RWPE2 (cell line): Measurements from ENCODE around the gene CYP2J2.
"Not testable (repeated sequence)": the region's sequence is repeated elsewhere in the genome, so short reads cannot be mapped to it uniquely, and the experiment has no call there.

Source experiments
- ATAC-seq: fragments of 200-7000 bp; cut with Tn5 transposase; 3 replicates; pipeline ENCODE4 v1.9.1; 2021; ENCODE audit warnings: low read depth
- DNase-seq: peaks from one replicate; pipeline ENCODE4 v3.0.0-alpha.2; 2020; ENCODE audit warnings: low spot score
- H3K27ac ChIP-seq: fragments of 450-650 bp; 2 replicates; pipeline ENCODE4 v1.5.1; 2017; ENCODE audit warnings: mild to moderate bottlenecking; ENCODE audit not compliant: poor library complexity, severe bottlenecking
- H3K27me3 ChIP-seq: fragments of 250-450 bp; sonication (Bioruptor Pico); 2 replicates; pipeline ENCODE4 v1.5.1; 2021; ENCODE audit warnings: mild to moderate bottlenecking, moderate library complexity; ENCODE audit not compliant: insufficient read depth, poor library complexity, severe bottlenecking
- H3K36me3 ChIP-seq: fragments of 250-450 bp; sonication (Bioruptor Pico); 2 replicates; pipeline ENCODE4 v1.5.1; 2020; ENCODE audit warnings: low read depth, mild to moderate bottlenecking, moderate library complexity
- H3K4me1 ChIP-seq: fragments of 250-450 bp; sonication (Bioruptor Pico); 2 replicates; pipeline ENCODE4 v1.5.1; 2021; ENCODE audit warnings: mild to moderate bottlenecking, moderate library complexity; ENCODE audit not compliant: insufficient read depth, poor library complexity, severe bottlenecking
- H3K4me3 ChIP-seq: fragments of 250-450 bp; sonication (Bioruptor Pico); 2 replicates; pipeline ENCODE4 v1.5.1; 2021; ENCODE audit warnings: mild to moderate bottlenecking, moderate library complexity; ENCODE audit not compliant: severe bottlenecking
- H3K9me3 ChIP-seq: fragments of 250-450 bp; sonication (Bioruptor Pico); 2 replicates; pipeline ENCODE4 v1.5.1; 2021; ENCODE audit warnings: mild to moderate bottlenecking, moderate library complexity; ENCODE audit not compliant: severe bottlenecking
- TF ChIP-seq, protein P1 (sequence below): fragments of 450-650 bp; IDR thresholded peaks from one replicate; pipeline ENCODE4 v1.5.1; 2017; ENCODE audit warnings: mild to moderate bottlenecking, moderate library complexity; ENCODE audit not compliant: poor library complexity, severe bottlenecking

The CYP2J2 gene

GRCh38 chr1:59917785-59918180 lies 8.8 kb downstream of the CYP2J2 start:
- Histone ChIP-seq H3K27ac (no peak overlapping the region), H3K9me3 (no peaks in the 10 kb centered on the region), H3K27me3 (no peaks in the 10 kb centered on the region), H3K36me3 (no peaks in the 10 kb centered on the region), H3K4me1 (no peaks in the 10 kb centered on the region), H3K4me3 (no peak overlapping the region)
- TF ChIP-seq, protein P1, sequence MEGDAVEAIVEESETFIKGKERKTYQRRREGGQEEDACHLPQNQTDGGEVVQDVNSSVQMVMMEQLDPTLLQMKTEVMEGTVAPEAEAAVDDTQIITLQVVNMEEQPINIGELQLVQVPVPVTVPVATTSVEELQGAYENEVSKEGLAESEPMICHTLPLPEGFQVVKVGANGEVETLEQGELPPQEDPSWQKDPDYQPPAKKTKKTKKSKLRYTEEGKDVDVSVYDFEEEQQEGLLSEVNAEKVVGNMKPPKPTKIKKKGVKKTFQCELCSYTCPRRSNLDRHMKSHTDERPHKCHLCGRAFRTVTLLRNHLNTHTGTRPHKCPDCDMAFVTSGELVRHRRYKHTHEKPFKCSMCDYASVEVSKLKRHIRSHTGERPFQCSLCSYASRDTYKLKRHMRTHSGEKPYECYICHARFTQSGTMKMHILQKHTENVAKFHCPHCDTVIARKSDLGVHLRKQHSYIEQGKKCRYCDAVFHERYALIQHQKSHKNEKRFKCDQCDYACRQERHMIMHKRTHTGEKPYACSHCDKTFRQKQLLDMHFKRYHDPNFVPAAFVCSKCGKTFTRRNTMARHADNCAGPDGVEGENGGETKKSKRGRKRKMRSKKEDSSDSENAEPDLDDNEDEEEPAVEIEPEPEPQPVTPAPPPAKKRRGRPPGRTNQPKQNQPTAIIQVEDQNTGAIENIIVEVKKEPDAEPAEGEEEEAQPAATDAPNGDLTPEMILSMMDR: no peak
- DNase-seq (no peak), ATAC-seq (no peak)

- Histone ChIP-seq H3K4me3 (no peak overlapping the region), H3K4me1 (no peaks in the 10 kb centered on the region), H3K36me3 (no peaks in the 10 kb centered on the region), H3K27me3 (no peaks in the 10 kb centered on the region), H3K9me3 (no peaks in the 10 kb centered on the region), H3K27ac (no peak overlapping the region)
- DNase-seq (no peak), ATAC-seq (no peak)
- TF ChIP-seq, protein P1: no peak
Observed at GRCh38 chr1:59917026-59917784, 9.4 kb downstream of the CYP2J2 start.

GRCh38 chr1:59915516-59915915 lies 11.1 kb downstream of the CYP2J2 start:
- DNase-seq: no peak
- Histone ChIP-seq H3K4me1 (no peaks in the 10 kb centered on the region), H3K36me3 (no peaks in the 10 kb centered on the region), H3K27ac (no peak overlapping the region), H3K4me3 (no peak overlapping the region), H3K9me3 (no peaks in the 10 kb centered on the region), H3K27me3 (no peaks in the 10 kb centered on the region)
- TF ChIP-seq, protein P1: no peak
- ATAC-seq: no peak

DNA sequence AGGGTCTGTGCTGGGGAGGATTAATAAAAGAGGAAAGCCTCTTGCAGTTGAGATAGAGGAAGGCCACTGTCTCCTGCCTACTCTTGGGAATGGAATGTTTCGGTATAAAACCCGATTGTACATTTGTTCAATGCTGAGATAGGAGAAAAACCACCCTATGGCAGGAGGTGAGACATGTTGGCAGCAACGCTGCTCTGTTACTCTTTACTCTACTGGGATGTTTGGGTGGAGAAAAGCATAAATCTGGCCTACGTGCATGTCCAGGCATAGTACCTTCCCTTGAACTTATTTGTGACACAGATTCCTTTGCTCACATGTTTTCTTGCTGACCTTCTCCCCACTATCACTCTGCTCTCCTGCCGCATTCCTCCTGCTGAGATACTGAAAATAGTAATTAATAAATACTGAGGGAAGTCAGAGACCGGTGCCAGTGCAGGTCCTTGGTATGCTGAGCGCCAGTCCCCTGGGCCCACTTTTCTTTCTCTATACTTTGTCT lies 11.7 kb downstream of the CYP2J2 start:
- DNase-seq, H3K36me3 ChIP-seq, H3K27ac ChIP-seq, H3K9me3 ChIP-seq, H3K27me3 ChIP-seq, ATAC-seq, H3K4me3 ChIP-seq, H3K4me1 ChIP-seq: not testable (repeated sequence)

GRCh38 chr1:59908682-59909081 lies 17.9 kb downstream of the CYP2J2 start:
- Histone ChIP-seq H3K36me3 (no peaks in the 10 kb centered on the region), H3K4me3 (no peak overlapping the region), H3K27ac (no peak overlapping the region), H3K27me3 (no peaks in the 10 kb centered on the region), H3K9me3 (no peaks in the 10 kb centered on the region), H3K4me1 (no peaks in the 10 kb centered on the region)
- ATAC-seq (no peak), DNase-seq (no peak)
- TF ChIP-seq, protein P1: no peak
